ENCODE measurements around the gene ZNF430.

DNA sequence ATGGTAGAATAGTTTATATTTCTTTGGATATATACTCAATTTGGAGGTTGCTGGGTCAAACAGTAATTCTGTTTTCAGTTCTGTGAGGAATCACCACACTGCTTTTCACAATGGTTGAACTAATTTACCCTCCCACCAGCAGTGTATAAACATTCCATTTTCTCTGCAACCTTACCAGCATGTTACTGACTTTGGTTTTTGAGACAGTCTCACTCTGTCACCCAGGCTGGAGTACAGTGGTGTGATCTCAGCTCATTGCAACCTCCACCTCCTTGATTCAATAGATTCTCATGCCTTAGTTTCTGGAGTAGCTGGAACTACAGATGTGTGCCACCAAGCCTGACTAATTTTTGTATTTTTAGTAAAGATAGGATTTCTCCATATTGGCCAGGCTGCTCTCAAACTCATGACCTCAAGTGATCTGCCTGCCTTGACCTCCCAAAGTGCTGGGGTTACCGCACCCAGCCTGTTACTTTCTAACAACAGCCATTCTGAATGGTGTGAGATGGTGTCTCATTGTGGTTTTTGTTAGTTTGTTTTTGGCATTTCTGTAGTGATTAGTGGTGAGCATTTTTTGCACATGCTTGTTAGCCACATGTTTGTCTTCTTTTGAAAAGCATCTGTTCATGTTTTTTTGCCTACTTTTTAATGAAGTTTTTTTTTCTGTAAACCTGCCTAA, 74.0 kb downstream of the ZNF430 start:
- TF ChIP-seq POLR2A (IDR thresholded peaks at IDR 0.05; ENCODE audit: low read length) (no peak), CTCF (IDR thresholded peaks at IDR 0.05) (no peak)

All from A549 (cell line).